NCI-H226 (cell line): ENCODE results near the gene GRB10.

ENCODE experiments used
- DNase-seq: peaks from one replicate; pipeline ENCODE4 v3.0.0-alpha.2; 2015

Gene GRB10

GRCh38 chr7:50687575-50688225 is 95.0 kb downstream of the GRB10 start:
- no peak for DNase-seq

DNA sequence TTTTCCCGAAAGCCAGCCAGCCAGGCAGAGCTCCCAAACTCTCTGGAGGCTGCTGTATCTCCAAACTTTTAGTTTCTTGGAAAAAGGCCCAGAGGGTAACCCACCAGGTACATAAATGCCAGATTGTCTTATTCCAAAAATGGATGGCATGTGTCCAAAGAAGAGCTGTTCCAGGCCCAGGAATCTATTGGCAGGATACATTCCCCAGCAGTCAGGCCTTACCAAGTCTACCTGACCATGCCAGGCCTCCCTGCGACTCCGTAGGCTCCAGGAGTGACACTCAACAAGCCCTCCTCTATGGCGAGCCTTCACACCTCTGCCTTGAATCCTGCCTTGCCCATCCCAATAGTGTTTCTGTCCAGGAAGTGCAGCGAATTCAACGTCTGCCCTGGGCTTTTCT is 95.6 kb downstream of the GRB10 start:
- DNase-seq, result no peak

DNA sequence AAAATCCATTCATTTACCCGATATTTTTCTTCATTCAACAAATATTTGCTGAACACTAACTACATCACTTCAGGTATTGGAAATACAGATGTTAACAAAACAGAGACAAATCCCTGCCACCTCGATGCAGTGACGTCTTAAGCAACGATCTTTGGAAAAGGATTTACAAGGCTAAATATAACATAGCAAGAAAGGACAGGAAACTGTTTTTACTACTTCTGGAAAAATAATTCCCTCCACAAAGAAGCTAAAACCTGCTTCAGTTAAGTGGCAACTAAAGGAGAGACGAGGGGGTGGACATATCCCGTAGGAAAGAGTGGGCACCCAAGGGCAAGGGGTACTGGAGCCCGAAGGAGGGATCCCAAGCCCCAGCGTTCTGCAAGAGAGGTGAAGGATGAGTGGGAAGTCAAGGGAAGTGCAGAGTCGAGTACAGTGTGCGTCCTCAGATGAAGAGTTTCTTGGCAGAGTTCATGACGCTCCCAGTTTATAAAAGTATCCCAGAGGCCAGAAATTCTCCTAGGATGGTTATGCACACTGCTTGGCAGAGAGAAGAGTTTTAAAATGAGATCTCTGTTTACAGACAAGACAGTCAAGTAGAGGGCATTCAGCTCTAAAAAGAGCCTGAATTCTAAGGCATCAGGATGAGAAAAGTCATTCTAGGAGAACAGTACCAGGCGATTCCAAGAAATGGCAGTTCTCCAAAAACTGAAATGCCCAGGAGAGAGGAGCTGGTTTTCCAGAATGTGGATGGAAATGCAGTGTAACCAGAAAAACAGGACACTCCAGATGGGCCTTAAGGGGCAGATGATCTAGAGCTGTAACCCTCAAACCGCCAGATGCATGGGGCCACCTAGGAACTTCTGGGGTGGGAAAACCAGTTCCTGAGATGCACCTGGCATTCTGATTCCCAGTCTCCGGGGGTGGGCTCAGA is 97.3 kb downstream of the GRB10 start:
- DNase-seq, result no peak

DNA sequence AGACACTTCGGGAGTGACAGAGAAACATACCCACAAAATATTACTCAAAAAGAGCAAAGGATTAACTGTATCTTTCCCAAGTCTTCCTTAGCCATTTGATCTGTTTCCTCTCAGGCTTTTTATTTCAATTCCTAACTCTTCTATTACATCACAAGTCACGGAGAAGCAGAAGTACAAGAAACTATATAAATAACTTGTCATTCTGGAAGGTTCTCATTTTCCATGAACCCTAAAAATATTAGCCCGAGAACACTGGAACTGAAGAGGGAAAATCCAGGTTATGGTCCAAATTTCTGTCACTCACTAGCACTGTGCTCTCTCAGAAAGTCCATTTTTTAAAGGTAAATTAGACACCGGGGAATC is 98.0 kb downstream of the GRB10 start:
- DNase-seq, result no peak

DNA sequence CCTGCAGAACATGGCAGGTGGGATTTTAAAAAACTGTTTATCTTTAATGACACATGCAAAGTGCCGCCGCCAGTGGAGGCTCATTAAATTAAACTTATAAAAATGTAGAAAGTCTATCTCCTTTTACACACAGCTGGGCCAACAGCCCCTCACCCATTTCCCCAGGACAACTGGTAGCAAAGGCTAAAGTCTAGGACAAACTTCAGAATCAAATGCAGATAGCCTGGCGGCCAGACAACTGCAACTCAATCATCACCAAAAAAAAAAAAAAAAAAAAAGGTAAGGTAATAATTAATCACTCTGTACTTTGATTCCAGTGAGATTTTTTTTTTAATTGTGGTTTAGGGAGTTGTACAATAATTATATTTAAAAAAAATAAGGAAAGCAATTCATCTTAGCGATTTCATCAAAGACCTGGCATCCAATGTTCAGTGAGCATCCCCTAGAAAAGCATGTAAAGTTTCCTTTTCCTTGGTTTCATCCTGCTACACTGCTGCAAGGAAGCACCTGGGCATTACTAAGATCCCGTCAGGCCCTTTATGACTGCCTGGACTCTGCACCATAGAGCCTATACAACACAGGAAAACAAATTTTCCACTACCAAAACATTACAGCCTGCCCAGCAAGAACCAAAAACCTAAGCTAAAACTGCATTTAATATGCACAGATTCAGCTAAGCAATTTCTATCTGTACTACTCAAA is 98.5 kb downstream of the GRB10 start:
- no peak for DNase-seq

- no peak for DNase-seq
These were observed 100.1 kb downstream of the GRB10 start for GRCh38 chr7:50682573-50682972.

DNA sequence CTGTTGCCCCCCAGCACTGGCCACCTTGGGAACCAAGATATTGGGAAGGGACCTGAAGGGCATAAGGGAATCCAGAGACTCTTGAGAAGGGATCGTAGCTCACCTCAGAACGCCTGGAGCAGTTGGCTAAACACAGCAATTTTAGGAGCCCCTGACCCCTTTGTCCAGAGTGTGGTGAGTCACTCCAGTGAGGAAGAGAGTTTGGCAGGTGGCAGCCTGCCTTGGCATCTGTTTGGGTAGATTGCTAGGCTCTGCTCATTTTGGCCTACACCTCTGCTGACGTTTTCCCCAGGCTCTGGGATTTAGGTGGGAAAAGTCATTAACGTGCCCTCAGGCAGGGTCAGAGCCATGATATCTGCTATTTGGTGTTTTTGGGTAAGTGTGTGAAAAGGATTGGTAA is 100.6 kb downstream of the GRB10 start:
- no peak for DNase-seq

- no peak for DNase-seq
These were observed 101.2 kb downstream of the GRB10 start for GRCh38 chr7:50681432-50682045.

- no peak for DNase-seq
These were observed 103.3 kb downstream of the GRB10 start for GRCh38 chr7:50679218-50680007.

GRCh38 chr7:50678586-50678985 is 104.1 kb downstream of the GRB10 start:
- no peak for DNase-seq

DNA sequence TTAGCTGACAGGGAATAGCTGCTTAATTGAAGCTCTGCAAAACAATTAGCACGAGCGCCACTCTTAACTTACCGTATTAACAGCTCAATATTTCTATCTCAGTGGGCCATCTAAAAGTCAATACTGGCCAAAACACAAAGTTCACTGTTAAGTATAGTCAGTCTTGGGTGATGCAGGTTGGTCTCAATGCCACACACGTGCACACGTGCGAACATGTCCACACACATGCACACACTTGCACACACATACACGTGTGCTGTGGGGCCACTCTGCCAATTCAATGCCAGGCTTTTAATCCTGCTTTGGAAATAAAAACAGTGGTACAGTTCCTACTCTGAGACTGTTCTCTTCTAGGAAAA is 105.1 kb downstream of the GRB10 start:
- no peak for DNase-seq

DNA sequence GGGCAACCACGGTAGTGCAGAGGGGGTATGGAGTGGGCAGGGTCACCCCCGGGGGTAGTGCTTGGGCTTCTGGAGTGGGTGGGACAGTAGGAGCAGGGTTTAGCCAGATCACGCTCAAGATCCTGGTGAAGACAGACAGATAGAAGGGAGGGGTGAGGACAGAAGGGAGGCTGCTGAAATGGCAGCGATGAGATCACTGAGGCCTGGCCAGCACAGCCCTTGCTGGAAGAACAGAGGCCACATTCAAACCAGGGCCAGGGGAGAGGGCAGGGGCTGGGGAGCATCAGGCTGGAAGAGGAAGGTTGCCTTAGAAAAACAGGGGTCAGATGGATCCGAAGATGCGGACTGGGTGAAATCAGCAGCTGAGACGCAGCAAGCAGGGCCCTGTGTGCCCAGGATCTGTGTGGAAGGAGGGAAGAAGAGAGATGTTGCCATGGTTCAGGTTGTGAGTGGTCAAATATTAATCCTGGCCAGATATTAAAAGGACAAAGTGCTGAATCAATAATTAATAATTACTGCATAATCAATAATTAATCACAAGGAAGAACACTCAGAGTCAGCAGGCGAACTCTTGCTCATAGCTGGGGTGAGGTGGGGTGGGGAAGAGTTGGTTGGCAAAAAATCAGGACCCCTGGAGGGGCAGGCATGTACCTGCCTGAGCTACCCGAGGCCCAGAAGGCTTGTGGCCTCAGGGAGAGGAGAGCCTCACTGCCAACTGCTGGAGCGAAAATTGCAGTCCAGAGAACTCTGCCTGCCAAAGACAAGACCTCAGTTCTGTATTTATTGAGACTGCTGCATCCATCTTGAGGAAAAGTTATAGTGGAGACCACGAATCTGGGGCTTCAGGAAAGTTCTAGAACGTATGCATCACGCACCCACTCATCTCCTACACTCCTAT is 105.7 kb downstream of the GRB10 start:
- no peak for DNase-seq

DNA sequence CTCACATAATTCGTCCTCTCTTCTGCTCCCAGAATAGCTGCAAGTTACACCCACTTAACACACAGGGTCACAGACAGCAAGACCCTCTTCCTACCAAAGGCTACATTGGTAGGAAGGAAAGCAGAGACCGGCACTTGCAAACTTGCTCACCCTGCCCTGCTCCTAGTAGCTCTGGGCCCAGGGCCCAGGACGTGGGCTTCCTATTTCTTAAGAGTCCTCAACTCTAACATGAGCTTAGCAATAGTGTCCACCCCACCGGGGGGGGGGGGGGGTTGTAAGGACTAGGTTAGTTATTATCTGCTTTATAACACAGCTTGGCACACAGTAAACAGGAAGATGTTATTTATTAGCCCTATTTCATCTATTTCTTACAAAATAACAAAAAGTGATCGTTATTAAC is 106.6 kb downstream of the GRB10 start:
- no peak for DNase-seq

DNA sequence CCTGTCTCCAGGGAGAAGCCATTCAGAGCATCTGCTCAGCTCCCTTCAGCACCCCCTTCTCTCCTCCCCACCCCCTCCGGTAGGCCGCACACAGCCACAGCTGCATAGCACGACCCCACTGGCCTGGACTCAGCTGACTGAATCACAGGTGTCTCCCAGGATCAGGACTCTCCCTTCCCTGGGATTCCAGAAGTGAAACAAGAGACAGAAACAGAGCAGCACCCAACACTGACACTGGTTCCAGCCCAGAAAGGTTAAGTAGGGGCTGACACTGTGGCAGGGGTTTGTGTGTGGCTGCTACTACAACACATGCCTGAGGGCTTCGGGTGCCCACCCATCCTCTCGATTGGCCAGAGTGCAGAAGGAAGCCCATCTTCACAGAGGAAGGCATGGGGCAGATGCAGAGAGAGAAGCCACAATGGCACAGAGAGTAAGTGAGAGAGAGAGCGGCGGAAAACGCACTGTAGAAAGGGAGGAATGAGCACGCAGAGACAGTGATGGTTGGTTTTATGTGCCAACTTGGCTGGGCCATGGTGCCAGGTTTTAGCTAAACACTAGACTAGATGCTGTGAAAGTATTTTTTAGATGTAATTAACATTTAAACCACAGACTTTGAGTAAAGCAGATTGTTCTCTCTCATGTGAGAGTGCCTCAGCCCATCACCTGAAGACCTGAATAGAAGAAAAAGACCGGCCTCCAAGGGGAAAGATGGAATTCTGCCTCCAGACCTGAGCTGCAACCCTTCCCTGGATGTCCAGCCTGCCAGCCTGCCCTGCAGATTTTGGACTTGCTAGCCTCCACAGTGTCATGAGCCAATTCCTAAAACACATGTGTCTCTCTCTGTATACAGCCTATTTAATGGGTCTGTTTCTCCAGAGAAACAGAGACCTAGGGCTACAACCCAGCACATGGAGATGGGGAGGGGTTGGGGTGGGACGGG is 107.5 kb downstream of the GRB10 start:
- DNase-seq, result no peak

DNA sequence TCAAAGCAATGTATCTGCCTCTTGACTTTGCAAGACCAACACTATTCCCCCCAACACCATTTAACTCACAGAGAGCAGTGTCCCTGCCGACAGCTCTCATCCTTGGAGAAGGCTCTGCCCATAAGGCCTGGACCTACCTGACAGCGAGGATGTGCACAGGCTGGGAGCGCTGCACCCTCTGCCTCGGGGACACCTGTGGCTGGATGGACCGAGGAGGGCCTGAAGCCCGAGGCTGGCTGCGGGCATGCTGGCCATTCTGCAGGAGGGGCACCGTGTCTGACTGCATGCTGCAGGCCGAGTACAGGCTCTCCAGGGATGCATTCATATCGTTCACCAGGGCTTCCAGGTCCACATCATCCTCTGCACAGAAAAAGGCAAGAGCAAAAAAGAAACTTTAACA is 108.4 kb downstream of the GRB10 start:
- DNase-seq, result no peak

DNA sequence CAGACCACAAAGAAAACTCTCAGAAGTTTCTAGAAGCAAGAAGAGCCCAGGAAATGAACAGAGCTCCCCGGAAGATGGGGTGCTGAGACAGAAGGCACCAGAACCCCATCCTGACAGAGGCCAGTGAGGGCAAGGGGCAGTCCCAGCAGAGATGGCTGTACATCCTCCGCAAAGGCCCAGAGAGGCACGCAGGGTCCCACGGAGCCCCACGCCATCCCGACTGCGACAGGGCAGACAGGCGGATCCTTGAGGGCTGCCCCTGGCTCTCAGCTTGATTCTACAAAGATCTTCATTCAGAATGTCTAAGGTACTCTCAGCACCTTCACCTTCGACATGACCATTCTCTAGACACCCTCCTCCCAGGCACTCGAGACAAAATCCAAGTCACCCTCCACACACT is 109.6 kb downstream of the GRB10 start:
- no peak for DNase-seq

GRCh38 chr7:50672045-50672444 is 110.7 kb downstream of the GRB10 start:
- DNase-seq, result no peak

DNA sequence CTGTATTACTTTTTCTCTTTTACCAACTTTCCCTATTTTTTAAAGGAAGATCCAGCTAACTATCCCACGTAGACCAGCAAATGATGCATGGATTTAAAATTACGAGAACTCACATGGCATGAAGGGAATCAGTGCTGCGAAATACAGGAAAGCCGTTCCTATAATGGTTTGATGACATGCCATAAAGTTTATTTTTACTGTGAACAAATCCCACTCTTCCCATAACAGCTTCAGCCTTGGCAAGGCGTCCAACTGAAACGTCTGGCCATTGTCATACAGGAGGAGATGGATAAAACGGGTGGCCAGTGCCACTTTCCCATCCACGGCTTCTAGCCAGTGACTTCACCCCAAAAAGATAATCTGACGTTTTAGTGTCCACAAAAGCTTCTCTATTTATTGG is 111.3 kb downstream of the GRB10 start:
- no peak for DNase-seq

DNA sequence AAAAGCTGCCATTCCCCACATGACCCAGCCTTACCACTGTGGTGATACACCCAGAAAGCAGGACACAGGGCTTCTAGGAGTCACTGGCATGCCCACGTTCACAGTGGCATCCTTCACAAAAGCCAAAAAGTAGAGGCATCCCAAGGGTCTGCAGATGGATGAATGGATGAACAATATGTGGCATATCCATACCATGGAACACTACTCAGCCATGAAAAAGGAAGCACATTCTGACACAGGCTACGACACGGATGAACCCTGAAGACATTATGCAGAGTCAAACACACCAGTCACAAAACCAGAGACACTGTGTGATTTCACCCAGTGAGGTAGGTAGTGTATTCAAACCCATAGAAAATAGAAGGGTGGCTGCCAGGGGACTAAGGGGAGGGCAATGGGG is 112.8 kb downstream of the GRB10 start:
- no peak for DNase-seq

DNA sequence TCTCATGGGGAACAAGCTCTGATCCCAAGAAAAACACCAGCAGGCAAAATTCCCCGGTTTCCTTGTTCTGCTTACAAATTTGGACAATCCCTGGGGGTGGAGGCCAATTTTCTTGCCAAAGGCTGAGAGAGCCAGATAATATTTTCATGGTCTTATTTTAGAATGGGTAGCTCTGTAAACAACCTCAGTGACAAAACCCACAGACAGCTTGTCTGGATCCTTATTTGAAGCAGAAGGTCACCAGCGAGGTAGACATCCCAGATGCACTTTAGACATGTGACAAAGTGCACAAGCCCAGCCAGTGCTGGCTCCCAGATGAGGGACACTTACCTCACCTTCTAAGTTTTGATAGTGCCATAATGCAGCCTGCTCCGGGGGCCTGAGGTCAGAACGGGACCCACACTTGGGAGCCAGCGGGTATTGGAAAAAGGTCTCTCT is 114.9 kb downstream of the GRB10 start:
- no peak for DNase-seq
